GM19099 (cell line): Measurements from ENCODE around the gene GID4.

Source experiments
- POLR2A ChIP-seq: IDR thresholded peaks from 3 replicates; pipeline ENCODE4 v1.6.1; 2011; ENCODE audit warnings: low read depth; ENCODE audit not compliant: insufficient read length; ENCODE audit errors: extremely low read depth

Gene GID4

DNA sequence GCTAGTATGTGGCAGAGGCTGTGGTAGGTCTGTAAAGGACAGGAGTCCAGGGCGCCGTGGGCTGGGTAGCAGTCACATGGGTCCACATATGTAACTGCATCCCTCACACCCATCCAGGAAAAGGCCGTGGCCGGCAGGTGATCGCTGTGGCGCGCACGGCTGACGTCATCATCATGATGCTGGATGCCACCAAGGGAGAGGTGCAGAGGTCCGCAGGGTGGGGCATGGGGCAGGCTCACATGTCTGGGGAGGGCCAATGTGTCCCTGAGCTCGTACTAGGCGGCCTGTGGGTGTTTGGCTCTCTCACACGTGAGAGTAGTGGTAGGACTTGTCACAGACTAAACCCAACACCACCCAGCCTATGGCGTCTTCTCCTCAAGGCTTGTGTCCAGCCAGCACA lies 60.3 kb downstream of the GID4 start:
- no peak for TF ChIP-seq POLR2A

DNA sequence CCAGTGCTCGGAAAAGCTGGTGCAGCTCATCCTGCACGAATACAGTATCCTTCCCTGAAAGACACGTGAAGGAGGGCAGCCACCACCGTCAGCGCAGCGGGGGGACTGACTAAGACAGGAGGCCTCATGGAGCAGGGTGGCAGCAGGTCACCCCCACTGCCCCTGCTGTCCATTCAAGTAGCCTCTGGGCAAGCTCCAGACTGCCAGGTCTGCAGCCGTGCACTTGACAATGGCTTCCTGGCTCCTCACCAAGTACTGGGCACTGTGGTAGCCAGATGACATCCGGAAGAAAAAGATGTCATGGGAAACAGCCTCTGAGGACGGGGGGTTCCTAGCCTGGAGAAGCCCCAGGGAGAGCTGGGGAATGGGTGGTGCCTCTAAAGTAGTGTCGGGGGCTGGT lies 61.4 kb downstream of the GID4 start:
- TF ChIP-seq POLR2A, result no peak

DNA sequence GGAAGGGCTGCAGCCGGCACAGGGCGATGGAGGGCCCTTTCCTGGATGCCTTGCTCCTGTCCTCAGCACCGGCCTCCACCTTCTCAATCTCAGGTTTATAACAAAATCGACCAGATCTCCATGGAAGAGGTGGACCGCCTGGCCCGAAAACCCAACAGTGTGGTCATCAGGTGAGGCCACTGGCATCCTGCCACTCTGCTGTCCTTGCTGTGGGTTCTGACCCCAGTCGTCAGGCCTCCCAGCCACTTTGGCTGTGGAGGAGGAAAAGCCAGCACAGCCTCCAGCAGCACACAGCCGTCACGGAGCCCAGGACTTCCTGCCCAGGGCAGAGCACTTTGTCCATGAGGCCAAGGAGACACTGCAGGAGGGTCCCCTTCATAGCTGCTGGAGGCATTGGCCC lies 62.6 kb downstream of the GID4 start:
- TF ChIP-seq POLR2A, result no peak

DNA sequence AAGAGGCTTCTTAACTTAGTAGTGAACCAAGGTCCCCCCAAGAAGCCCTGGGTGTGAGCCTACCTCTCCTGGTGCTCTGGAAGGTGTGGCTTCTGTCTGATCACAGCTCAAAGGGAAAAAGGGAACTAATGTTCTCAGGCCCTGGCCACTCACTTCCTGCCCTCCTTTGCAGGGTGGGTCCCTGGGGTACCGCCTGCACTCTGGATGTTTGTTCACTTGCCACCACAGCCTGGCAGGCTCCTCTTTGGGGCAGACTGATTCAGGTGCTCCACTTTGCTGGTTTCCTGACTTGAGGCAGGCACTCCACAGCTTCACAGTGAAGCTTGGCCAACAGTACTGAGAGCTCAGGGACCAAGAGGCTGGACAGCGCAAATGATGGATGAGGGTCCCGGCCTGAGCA lies 63.4 kb downstream of the GID4 start:
- TF ChIP-seq POLR2A, result no peak

DNA sequence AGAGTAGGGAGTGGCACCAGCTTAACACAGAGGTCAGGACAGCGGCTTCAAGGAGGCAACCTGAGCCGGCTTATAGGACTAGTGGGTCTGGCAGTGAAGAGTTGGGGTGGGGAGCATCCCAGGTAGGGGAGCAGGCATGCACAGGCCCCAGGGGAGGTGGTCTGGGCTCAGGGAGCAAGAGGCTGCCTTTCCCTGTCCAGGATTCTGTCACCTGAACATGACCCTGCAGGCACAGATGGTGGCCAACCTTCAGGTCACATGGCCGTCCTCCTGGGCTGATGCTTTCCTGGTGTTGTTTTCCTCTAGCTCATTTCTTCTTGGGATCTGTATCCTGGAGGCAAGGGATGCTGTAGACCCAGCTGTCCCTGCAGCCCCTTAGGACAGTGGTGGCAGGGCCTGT lies 65.8 kb downstream of the GID4 start:
- TF ChIP-seq POLR2A, result no peak

DNA sequence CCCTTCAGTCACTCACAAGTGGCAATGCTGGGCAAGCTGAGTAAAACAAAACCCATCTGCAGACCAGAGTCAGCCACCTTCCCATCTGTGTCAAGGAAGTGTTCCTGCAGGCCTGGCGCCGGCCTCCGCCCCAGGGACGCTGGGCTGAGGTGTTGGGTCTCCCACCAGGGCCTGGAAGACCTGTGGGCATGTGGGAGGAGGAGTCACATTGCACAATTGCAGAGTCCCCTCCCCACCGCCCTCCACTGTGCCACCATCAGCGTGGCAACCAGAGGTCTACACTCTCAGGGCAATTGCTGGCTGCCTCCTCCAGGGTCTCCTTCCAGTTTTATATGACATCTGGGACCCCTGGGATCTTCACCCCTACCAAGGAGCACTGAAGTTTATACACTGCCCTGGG lies 66.4 kb downstream of the GID4 start:
- TF ChIP-seq POLR2A, result no peak

DNA sequence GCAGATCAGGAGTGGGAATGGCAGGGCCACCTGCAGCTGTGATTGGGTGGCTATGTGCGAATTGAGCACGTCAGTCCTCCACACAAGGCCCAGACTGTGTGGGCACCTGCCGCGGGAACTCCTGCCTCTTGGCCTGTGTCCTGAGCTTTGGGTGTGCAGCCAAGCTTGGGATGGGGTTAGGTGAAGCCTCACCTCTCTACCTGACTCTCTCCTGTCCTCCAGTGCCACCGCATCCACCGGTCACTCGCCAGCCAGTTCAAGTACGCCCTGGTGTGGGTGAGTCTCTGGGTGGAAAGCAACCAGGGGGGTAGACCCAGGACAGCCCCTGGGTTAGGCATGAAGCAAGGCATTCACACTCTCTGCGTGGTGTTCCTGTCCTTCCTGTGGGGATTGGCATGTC lies 67.0 kb downstream of the GID4 start:
- TF ChIP-seq POLR2A, result no peak

DNA sequence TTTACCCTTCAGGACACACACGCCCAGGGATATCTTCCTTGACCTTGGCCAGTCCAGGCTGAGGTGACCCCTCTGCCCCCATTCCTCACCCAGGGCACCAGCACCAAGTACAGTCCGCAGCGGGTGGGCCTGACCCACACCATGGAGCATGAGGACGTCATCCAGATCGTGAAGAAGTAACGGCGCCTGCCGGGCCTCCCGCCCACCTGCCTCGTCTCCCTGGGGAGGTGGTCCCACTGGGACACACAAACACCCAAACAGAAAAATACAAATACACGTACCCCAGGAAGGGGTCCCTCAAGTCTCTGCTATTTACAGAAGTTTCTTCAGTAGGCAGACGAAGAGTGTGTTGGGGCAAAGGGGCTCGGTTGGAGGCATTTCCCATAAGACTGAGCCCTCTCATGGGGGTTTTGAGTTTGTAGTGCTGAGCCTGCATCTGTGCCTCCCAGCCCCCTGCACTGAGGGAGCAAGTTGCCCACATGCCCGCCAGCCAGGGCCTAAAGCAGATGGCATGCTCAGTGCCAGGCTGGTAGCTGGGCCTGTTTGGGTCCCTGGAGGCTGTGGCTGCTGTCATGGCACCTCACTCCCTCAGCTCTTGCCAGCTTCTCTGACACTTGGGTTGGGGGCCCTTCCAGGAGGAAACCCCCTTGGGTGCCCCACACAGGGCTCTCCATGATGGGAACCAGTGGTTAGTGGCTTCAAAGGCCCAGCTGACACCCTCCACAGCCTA lies 68.0 kb downstream of the GID4 start:
- no peak for TF ChIP-seq POLR2A

DNA sequence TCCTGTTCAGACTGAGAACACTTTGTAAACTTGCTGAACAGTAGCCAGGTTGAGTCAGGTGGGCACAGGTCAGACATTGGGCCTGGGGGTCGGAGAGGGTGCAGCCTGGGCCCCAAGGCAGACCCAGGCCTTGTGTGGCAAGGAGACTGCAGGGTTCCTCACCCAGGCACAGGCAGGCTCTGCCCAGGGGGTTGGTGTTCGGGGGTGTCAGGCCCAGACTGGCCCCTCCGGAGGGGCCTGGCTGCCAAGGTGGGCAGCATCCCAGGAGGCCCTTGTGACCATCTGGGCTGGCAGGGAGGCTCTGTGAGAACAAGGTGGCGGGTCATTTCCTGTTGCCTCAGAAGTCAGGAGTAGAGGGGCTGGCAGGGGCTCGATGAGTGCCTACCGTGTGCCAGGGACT lies 68.8 kb downstream of the GID4 start:
- TF ChIP-seq POLR2A, result no peak

DNA sequence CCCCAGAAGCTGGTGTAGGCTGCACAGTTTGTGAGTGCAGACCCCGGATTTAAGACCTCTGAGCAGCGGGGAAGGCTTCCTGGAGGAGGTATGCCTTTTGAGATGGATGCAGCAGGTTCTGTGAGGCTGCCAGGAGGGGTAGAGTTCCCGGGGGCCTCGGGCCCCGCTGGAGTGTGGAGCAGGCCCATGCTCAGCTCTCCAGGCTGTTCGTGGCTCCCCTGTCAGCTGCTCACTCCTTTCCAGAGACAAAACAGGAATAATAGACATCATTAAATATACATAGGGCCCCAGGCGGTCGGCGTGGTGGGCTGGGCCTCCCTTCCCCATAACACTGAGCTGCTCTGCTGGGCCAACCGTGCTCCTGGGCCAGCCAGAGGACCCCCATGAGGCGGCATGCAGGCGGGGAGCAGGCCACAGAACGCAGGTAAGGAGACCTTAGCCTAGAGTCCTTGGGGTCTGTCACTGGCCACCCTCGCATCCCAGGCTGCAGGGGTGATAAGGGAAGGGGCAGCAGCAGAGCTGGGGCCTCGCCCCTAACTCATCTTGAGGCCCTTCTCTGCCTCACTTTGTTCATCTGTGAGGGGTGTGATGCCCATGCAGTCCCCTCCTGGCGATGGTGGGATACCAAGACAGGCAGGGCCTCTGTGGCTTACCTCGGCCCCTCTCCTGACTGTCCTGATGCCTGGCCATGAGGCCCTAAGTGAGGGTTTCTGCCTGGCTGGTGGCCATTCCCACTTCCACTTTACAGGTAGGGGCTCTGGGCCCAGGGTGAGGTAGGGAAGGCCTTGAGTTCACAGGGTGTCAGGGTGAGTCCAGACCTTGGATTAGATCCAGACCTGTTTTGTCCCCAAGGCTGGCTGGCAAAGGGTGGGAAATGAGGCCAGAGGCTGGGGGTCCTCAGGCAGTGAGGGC lies 69.4 kb downstream of the GID4 start, which contains the start of gene MYO15A:
Gene MYO15A, plus strand, starts transcription at position 356 of the 912 bp plus-strand sequence. CDS start 10,045 bp downstream, outside the sequence.
- TF ChIP-seq POLR2A, result no peak

DNA sequence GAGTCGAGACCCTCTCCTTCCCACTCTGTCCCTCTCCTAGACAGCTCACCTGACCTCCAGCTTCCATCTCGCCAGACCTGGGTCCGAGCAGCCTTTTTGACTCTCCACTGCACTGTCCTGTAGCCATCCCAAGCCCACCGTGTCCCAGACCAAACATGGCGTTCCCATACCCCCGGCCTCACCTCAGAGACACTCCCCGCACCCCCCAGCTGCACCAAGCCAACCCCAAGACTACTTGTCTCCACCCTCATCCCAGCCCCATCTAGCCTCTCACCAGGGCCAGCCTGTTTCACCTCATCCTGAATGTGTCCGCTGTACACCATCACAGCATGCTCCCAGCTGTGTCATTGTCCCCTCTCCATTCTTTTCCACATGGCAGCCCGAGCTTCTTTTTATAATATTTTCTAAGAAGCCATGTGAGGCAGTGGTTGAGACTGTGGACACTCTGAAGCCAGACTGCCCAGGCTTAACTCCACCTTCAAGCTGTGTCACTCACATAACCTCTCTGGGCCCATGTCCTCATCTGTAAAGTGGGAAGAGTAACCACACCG lies 70.8 kb downstream of the GID4 start:
- no peak for TF ChIP-seq POLR2A

DNA sequence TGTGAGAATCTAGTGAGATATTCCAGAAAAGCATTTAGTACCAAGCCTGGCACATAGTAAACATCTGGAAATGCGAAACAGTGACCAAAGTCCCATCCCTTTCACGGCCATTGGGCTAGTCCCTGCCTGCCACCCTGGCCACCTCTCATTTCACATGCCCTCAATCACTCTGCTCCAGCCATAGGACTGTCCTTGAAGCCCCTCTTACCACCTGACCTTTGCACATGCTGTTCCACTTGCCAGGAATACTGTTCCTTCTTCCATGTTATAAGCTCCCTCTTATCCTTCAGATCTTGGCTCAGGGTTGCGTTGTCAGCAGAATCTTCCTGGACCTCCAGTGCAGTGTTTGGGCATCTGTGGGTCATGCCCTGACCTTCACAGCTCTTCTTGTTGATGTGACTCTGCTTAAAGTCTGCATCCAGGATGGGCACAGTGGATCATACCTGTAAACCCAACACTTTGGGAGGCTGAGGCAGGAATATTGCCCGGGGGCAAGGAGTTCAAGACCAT lies 71.5 kb downstream of the GID4 start:
- no peak for TF ChIP-seq POLR2A

DNA sequence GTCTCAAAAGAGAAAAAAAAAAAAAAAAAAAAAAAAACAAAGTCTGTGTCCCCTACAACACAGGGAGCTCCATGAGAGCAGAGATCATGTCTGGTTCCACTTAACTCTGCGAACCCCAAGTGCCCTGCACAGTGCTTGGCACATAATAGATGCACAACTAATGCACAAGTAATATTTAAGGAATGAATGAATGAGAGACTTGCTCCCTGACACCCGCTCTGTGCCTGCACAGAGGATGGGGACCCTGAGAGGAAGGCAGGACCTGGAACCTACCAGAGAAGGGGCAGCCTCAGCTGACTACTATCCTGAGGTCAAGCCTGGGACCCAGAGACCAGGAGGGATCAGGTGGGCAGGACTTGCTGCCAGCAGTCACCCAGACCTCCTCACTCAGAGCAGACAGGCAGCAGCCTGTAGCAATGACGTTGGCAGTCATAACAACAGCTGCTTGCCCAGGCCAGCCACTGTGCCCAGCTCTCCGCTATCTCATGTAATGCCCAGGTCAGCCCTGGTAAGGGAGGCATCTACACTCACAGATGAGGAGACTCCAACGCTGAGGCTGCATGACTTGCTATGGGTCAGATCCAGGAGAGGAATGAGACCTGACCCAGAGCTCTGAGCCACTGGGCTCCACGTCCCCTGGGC lies 72.2 kb downstream of the GID4 start:
- no peak for TF ChIP-seq POLR2A

DNA sequence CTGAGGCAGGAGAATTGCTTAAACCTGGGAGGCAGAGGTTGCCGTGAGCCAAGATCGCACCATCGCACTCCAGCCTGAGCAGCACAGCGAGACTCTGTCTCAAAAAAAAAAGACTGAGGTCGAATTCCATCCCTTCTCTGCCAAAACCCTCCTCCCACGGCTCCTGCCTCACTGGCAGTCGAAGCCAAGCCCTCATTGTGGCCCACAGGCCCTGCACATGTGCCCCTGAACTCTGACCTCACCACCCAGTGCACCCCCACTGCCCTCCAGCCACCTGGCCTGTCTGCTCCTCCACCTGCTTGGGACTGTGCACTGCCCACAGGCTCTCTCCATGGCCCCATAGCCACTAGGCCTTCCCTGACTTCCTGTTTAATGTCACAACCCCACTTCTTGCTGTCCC lies 76.3 kb downstream of the GID4 start:
- TF ChIP-seq POLR2A, result no peak

DNA sequence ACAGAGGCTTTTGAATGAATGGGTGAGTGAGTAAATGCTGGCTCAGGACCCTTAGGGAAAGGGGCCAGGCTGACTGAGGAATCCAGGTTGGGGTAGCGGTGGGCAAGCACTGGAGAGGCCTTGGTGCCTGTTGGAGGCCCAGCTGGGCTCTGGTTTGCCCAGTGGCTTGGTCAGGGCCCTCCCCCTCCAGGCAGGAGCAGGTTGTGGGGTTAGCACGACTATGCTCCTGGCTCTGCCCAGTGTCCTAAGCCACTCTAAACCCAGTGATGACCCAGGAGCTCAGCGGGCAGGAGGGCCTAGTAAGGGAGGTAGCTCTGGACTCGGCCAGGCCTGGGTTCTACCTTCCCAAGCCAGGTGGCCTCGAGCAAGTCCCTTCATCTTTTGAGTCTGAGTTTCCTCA lies 76.9 kb downstream of the GID4 start:
- no peak for TF ChIP-seq POLR2A
